Suprapubic skin (tissue), 4 donors: ENCODE results near the gene SUMF1.

Experiments
- CTCF ChIP-seq, 2 donors: fragments of 200-600 bp in 1 of 2; fragments of 450-650 bp in 1 of 2; sonication (generic) in 1 of 2; IDR thresholded peaks; one replicate each; pipeline ENCODE4 v1.5.1; 2016 to 2019; ENCODE audit warnings: antibody characterized with exemption in 2 of 2, mild to moderate bottlenecking in 1 of 2, moderate library complexity in 1 of 2
- POLR2A ChIP-seq, 2 donors: fragments of 450-650 bp; IDR thresholded peaks; one replicate each; pipeline ENCODE4 v1.6.1; 2017; ENCODE audit warnings: antibody characterized with exemption in 2 of 2, mild to moderate bottlenecking in 2 of 2, moderate library complexity in 2 of 2
- POLR2AphosphoS5 ChIP-seq, 3 donors: sonication (generic); formaldehyde crosslinking; IDR thresholded peaks; one replicate each; pipeline ENCODE4 v1.6.1; 2017; ENCODE audit warnings: antibody characterized with exemption in 3 of 3

- TF ChIP-seq POLR2A (IDR thresholded peaks at IDR 0.05) (no peak), CTCF (IDR thresholded peaks at IDR 0.05) (no peak), POLR2AphosphoS5 (IDR thresholded peaks at IDR 0.05) (no peak)
Observed at GRCh38 chr3:4504340-4505261, 37.5 kb upstream of the SUMF1 start.
